DND-41 (cell line): ENCODE data around the gene PEX14.

Experiments
- ATAC-seq: fragments of 200-7000 bp; cut with Tn5 transposase; 3 replicates; pipeline ENCODE4 v1.9.1; 2021; ENCODE audit warnings: low read depth; ENCODE audit not compliant: insufficient read depth
- DNase-seq: peaks from one replicate; pipeline ENCODE4 v3.0.0-alpha.2; 2020
- H2AFZ ChIP-seq: 2 replicates; pipeline ENCODE4 v1.6.0; 2012; ENCODE audit warnings: low read depth, low read length
- H3K27ac ChIP-seq: 2 replicates; pipeline ENCODE4 v1.5.1; 2012; ENCODE audit warnings: low read length, inconsistent platforms
- H3K27me3 ChIP-seq: fragments of 200-600 bp; sonication (generic); 2 replicates; pipeline ENCODE4 v1.6.0; 2012; ENCODE audit warnings: low read length, mild to moderate bottlenecking, inconsistent platforms; ENCODE audit not compliant: insufficient read depth, poor library complexity
- H3K36me3 ChIP-seq: 2 replicates; pipeline ENCODE4 v1.5.1; 2012; ENCODE audit warnings: low read length, inconsistent platforms; ENCODE audit not compliant: insufficient read depth
- H3K4me1 ChIP-seq: 2 replicates; pipeline ENCODE4 v1.5.1; 2012; ENCODE audit warnings: mild to moderate bottlenecking, low read length; ENCODE audit not compliant: insufficient read depth
- H3K4me2 ChIP-seq: 2 replicates; pipeline ENCODE4 v1.6.0; 2012; ENCODE audit warnings: mild to moderate bottlenecking, moderate library complexity, low read length, inconsistent platforms; ENCODE audit not compliant: insufficient read depth
- H3K4me3 ChIP-seq, 2 experiments: fragments of 200-600 bp in 1 of 2; shearing (Covaris generic) in 1 of 2; 2 replicates each; pipeline ENCODE4 v1.5.1; 2012 to 2016; ENCODE audit warnings: inconsistent platforms in 2 of 2, low read length in 2 of 2, mild to moderate bottlenecking in 2 of 2, low read depth in 1 of 2, moderate library complexity in 1 of 2
- H3K79me2 ChIP-seq: 2 replicates; pipeline ENCODE4 v1.6.0; 2012; ENCODE audit warnings: low read length, inconsistent platforms; ENCODE audit not compliant: insufficient read depth
- H3K9ac ChIP-seq: 2 replicates; pipeline ENCODE4 v1.6.0; 2012; ENCODE audit warnings: low read depth, mild to moderate bottlenecking, inconsistent platforms, low read length, moderate library complexity
- H3K9me3 ChIP-seq: 2 replicates; pipeline ENCODE4 v1.5.1; 2012; ENCODE audit warnings: low read length, moderate library complexity, mild to moderate bottlenecking, inconsistent platforms; ENCODE audit not compliant: insufficient read depth, severe bottlenecking
- H4K20me1 ChIP-seq: 2 replicates; pipeline ENCODE4 v1.6.0; 2012; ENCODE audit warnings: low read length; ENCODE audit not compliant: insufficient read depth
- CTCF ChIP-seq: IDR thresholded peaks from 2 replicates; pipeline ENCODE4 v1.5.1; 2012; ENCODE audit warnings: borderline replicate concordance, low read length, moderate library complexity, mild to moderate bottlenecking; ENCODE audit not compliant: poor library complexity, severe bottlenecking; ENCODE audit errors: extremely low read depth
- EZH2 ChIP-seq: IDR thresholded peaks from 3 replicates; pipeline ENCODE4 v1.6.1; 2012; ENCODE audit warnings: borderline replicate concordance, low read depth, mild to moderate bottlenecking, moderate library complexity, low read length, inconsistent platforms; ENCODE audit not compliant: severe bottlenecking

PEX14 gene

GRCh38 chr1:10506677-10507047 is 31.9 kb downstream of the PEX14 start:
- no peaks in the 10 kb centered on the region for H3K9me3 ChIP-seq
- ATAC-seq (no peak), DNase-seq (no peak)
- no peak overlapping the region; the same call in 1 of the 2 replicates for H3K27ac ChIP-seq
- peaks cover 52% of the 10 kb centered on the region for H3K79me2 ChIP-seq
- H3K9ac ChIP-seq: no peak overlapping the region
- H2AFZ ChIP-seq: no peak overlapping the region
- H3K36me3 ChIP-seq: no peaks in the 10 kb centered on the region
- no peak overlapping the region for H3K4me3 ChIP-seq
- H3K27me3 ChIP-seq: no peaks in the 10 kb centered on the region
- H4K20me1 ChIP-seq: no peaks in the 10 kb centered on the region; the same call in 1 of the 2 replicates
- TF ChIP-seq EZH2 (no peak), CTCF (no peak)
- peaks cover 41% of the 10 kb centered on the region for H3K4me1 ChIP-seq
- H3K4me2 ChIP-seq: no peak overlapping the region

- Histone ChIP-seq H3K36me3 (no peaks in the 10 kb centered on the region), H3K27ac (peak overlapping the region; percentile 21; the same call in 1 of the 2 replicates), H3K4me2 (no peak overlapping the region), H3K27me3 (no peaks in the 10 kb centered on the region), H3K79me2 (peaks cover 58% of the 10 kb centered on the region), H4K20me1 (no peaks in the 10 kb centered on the region), H3K9me3 (no peaks in the 10 kb centered on the region), H2AFZ (no peak overlapping the region), H3K9ac (no peak overlapping the region), H3K4me1 (peaks cover 47% of the 10 kb centered on the region), H3K4me3 (no peak overlapping the region)
- TF ChIP-seq CTCF: peak; percentile 85
- no peak for TF ChIP-seq EZH2
- ATAC-seq: peak; percentile 41
- DNase-seq: peak; percentile 60
Observed at GRCh38 chr1:10507111-10507879, 32.5 kb downstream of the PEX14 start.

- Histone ChIP-seq H3K4me1 (peaks cover 59% of the 10 kb centered on the region), H2AFZ (no peak overlapping the region), H3K4me3 (no peak overlapping the region), H3K27ac (peak overlapping the region; percentile 64), H3K27me3 (no peaks in the 10 kb centered on the region), H4K20me1 (0 out of 2 replicates have a peak, but pooled peaks cover 3% of the 10 kb centered on the region), H3K4me2 (no peak overlapping the region), H3K9me3 (no peaks in the 10 kb centered on the region), H3K9ac (peak overlapping the region; percentile 23; the same call in 1 of the 2 replicates), H3K36me3 (no peaks in the 10 kb centered on the region), H3K79me2 (peaks cover 68% of the 10 kb centered on the region)
- ATAC-seq (no peak), DNase-seq (no peak)
- TF ChIP-seq CTCF (no peak), EZH2 (no peak)
Observed at GRCh38 chr1:10508511-10508951, 33.8 kb downstream of the PEX14 start.
